Heart left ventricle (tissue), 16 donors: ENCODE data around the gene C6orf163. TPM values are rescaled to one million over a fixed set of nuclear protein-coding genes. Genes with fewer than 3 reads are reported as not detected.
"Not testable (repeated sequence)": the region's sequence is repeated elsewhere in the genome, so short reads cannot be mapped to it uniquely, and the experiment has no call there.

Source experiments
- ATAC-seq, 4 donors: fragments of 200-7000 bp; cut with Tn5 transposase; one replicate each; pipeline ENCODE4 v1.9.1; 2020 to 2022; ENCODE audit warnings: moderate library complexity in 4 of 4, mild to moderate bottlenecking in 3 of 4, moderate number of reproducible peaks in 1 of 4
- DNase-seq, 5 donors: peaks; one replicate each; pipeline ENCODE4 v3.0.0-alpha.2; 2020
- H3K27ac ChIP-seq, 12 donors: fragments of 200-600 bp; sonication (generic) in 4 of 12; one replicate each; pipeline versions ENCODE4 v1.5.0 to v1.8.0; 2016 to 2022; ENCODE audit warnings: mild to moderate bottlenecking in 2 of 12
- H3K27me3 ChIP-seq, 9 donors: fragments of 200-600 bp; sonication (generic) in 2 of 9; one replicate each; pipeline versions ENCODE4 v1.5.1 to v1.8.0; 2016 to 2022; ENCODE audit warnings: mild to moderate bottlenecking in 3 of 9
- H3K36me3 ChIP-seq, 9 donors: fragments of 200-600 bp; sonication (generic) in 2 of 9; one replicate each; pipeline versions ENCODE4 v1.5.0 to v1.8.0; 2018 to 2022; ENCODE audit warnings: mild to moderate bottlenecking in 2 of 9
- H3K4me1 ChIP-seq, 12 donors: fragments of 200-600 bp; sonication (generic) in 4 of 12; one replicate each; pipeline versions ENCODE4 v1.5.0 to v1.8.0; 2016 to 2022; ENCODE audit warnings: mild to moderate bottlenecking in 3 of 12
- H3K4me3 ChIP-seq, 12 donors: fragments of 200-600 bp; sonication (generic) in 4 of 12; one replicate each; pipeline versions ENCODE4 v1.5.0 to v1.8.0; 2017 to 2022; ENCODE audit warnings: mild to moderate bottlenecking in 9 of 12, moderate library complexity in 4 of 12
- H3K9me3 ChIP-seq, 12 donors: fragments of 200-600 bp; sonication (generic) in 4 of 12; one replicate each; pipeline versions ENCODE4 v1.5.0 to v1.8.0; 2016 to 2022; ENCODE audit warnings: mild to moderate bottlenecking in 1 of 12
- CTCF ChIP-seq, 12 donors: fragments of 200-600 bp; sonication (generic) in 4 of 12; IDR thresholded peaks; one replicate each; pipeline versions ENCODE4 v1.5.0 to v1.8.0; 2018 to 2022; ENCODE audit warnings: antibody characterized with exemption in 12 of 12, mild to moderate bottlenecking in 5 of 12
- POLR2A ChIP-seq, 2 donors: fragments of 450-650 bp; IDR thresholded peaks; one replicate each; pipeline ENCODE4 v1.6.1; 2017; ENCODE audit warnings: antibody characterized with exemption in 2 of 2, mild to moderate bottlenecking in 2 of 2, moderate library complexity in 2 of 2
- WGBS, 4 donors: extraction: QIAGEN DNeasy Blood & Tissue Kit in 2 of 4; methylation state at CpG; one replicate each; pipeline versions ENCODE4 v1.1.5 to v1.1.7; 2013 to 2018; 5-methylcytosine and 5-hydroxymethylcytosine counted together
- intact Hi-C, 10 donors: fragments of 100-400 bp; cut with DNase I; formaldehyde crosslinking; loops; one replicate each; pipeline versions ENCODE4 v1.11.1 to v1.14.2; 2022
- long read RNA-seq, 3 donors: library from polyadenylated mRNA; unstranded; transcript quantifications; one replicate each; pipeline ENCODE4 v2.0.0, GENCODE V29; 2020 to 2021
- polyA plus RNA-seq, 2 donors: library from polyadenylated mRNA; stranded (reverse); fragments of 200-250 nt; gene quantifications; one replicate each; pipeline ENCODE4 v1.2.3, GENCODE V29; 2013
- total RNA-seq, 9 donors: library from RNA; depleted of rRNA in 2 of 9; stranded (reverse); fragments of >200 nt in 2 of 9; fragmentation: NEBNext Ultra II Directional in 3 of 9; extraction: Animal tissue kit (Norgen Biotek cat#: 25700) in 3 of 9; gene quantifications; one replicate each; pipeline versions ENCODE4 v1.1.0 to v1.2.4, GENCODE V29; 2016 to 2023
- donor health status: ischemic (EF 13 %, LVEDD 7.1; RV severe dilation, severe dysfunction).
- donor health status: healthy with polysubstance abuse.
- donor health status: DM: no; HTN: yes; CAD: no.
- donor health status: DM: no; HTN: no; CAD: no.
- donor health status: ischemic (EF 25% LVEDD 6.9; RV normal size, moderate dysfunction).
- donor health status: ischemic (EF 25% LVEDD 5.7; RV mildly dilated, moderate dysfunction).
- donor health status: healthy.
- donor health status: DM: yes; HTN: yes; CAD: no.
- donor health status: ischemic (EF 35%, LVEDD 5.7; RV mildly dilated, moderate dysfunction).
- donor health status: nonischemic (EF 11% LVEDD 7.7; RV severe dilation, severe dysfunction).
- donor health status: DM: yes; HTN: yes; CAD: no.
- donor health status: PGD.
- donor health status: ischemic (EF 29% LVEDD 5.4; RV normal size, mild dysfunction).
- donor health status: nonischemic (EF 23%, LVEDD 6.1; RV moderate dilation, normal function).

Gene C6orf163
- total RNA-seq, result 1 to 10 TPM in 7 of 9 donors, under 1 TPM in 2; 0.67 to 3.8 (median 1.7) TPM
- polyA plus RNA-seq, result 1 to 10 TPM in 1 of 2 donors, under 1 TPM in 1; 0.50 to 2.5 TPM
- long read RNA-seq, donor 1, result 0 reads
- long read RNA-seq, donor 2, result 0 reads
- long read RNA-seq, donor 3, result 0 reads

GRCh38 chr6:87344731-87345130 lies at the start of gene C6orf163:
Gene C6orf163, plus strand, starts transcription at chr6:87344813. Its CDS starts 287 bp downstream, at chr6:87345100.
- intact Hi-C loops, result no loop called here
- ATAC-seq, result no peak
- no peaks in the 10 kb centered on the region for H3K4me1 ChIP-seq
- H3K27ac ChIP-seq, result no peak within 1 kb of the TSS
- no peaks in the 10 kb centered on the region for H3K27me3 ChIP-seq
- no peak for DNase-seq
- H3K4me3 ChIP-seq, result no peak within 1 kb of the TSS
- no peaks in the 10 kb centered on the region for H3K9me3 ChIP-seq
- TF ChIP-seq CTCF (IDR thresholded peaks at IDR 0.05) (no peak), POLR2A (IDR thresholded peaks at IDR 0.05) (no peak)
- H3K36me3 ChIP-seq, result peaks cover 0 to 13% (median 5%) of the 10 kb centered on the region in 9 donors
- WGBS, 4 donors, result 85 to 87% (median 87%) methylated on average over 2 of the region's 2 CpGs

- 66 to 76% (median 70%) methylated on average over 1 of the region's 1 CpG for WGBS, 4 donors
- Histone ChIP-seq H3K4me1 (no peaks in the 10 kb centered on the region), H3K27me3 (peaks cover 0 to 5% (median 0%) of the 10 kb centered on the region in 9 donors), H3K27ac (no peak overlapping the region), H3K36me3 (no peaks in the 10 kb centered on the region), H3K9me3 (no peaks in the 10 kb centered on the region), H3K4me3 (no peak overlapping the region)
- intact Hi-C loops, result no loop called here
- DNase-seq (no peak), ATAC-seq (no peak)
- TF ChIP-seq CTCF (IDR thresholded peaks at IDR 0.05) (no peak), POLR2A (IDR thresholded peaks at IDR 0.05) (no peak)
These were observed 47.5 kb upstream of the C6orf163 start for GRCh38 chr6:87297119-87297518.

GRCh38 chr6:87301277-87301676 lies 43.3 kb upstream of the C6orf163 start:
- H3K27ac ChIP-seq, H3K27me3 ChIP-seq, DNase-seq, ATAC-seq, H3K4me1 ChIP-seq, intact Hi-C loops, H3K9me3 ChIP-seq, H3K4me3 ChIP-seq, H3K36me3 ChIP-seq: not testable (repeated sequence)
- 73 to 84% (median 79%) methylated on average over 8 to 9 of the region's 9 CpGs for WGBS, 4 donors

- H3K36me3 ChIP-seq, result no peaks in the 10 kb centered on the region
- DNase-seq, result no peak
- H3K9me3 ChIP-seq, result peaks cover 0 to 10% (median 0%) of the 10 kb centered on the region in 12 donors
- no peak for TF ChIP-seq CTCF (IDR thresholded peaks at IDR 0.05)
- TF ChIP-seq POLR2A (IDR thresholded peaks at IDR 0.05), result no peak
- ATAC-seq, result no peak
- H3K4me1 ChIP-seq, result no peaks in the 10 kb centered on the region
- H3K4me3 ChIP-seq, result no peak overlapping the region
- no peak overlapping the region for H3K27ac ChIP-seq
- 58 to 73% (median 68%) methylated on average over 4 of the region's 4 CpGs for WGBS, 4 donors
- intact Hi-C loops, result no loop called here
- H3K27me3 ChIP-seq, result peaks cover 0 to 2% (median 0%) of the 10 kb centered on the region in 9 donors
These were observed 35.6 kb upstream of the C6orf163 start for GRCh38 chr6:87308970-87309369.

- 0 to 11% (median 4%) methylated on average over 1 of the region's 1 CpG for WGBS, 4 donors
- peaks cover 0 to 8% (median 0%) of the 10 kb centered on the region in 9 donors for H3K27me3 ChIP-seq
- TF ChIP-seq CTCF (IDR thresholded peaks at IDR 0.05) (no peak), POLR2A (IDR thresholded peaks at IDR 0.05) (no peak)
- no peak overlapping the region for H3K4me3 ChIP-seq
- H3K27ac ChIP-seq, result no peak overlapping the region
- no peaks in the 10 kb centered on the region for H3K36me3 ChIP-seq
- no peaks in the 10 kb centered on the region for H3K9me3 ChIP-seq
- ATAC-seq (no peak), DNase-seq (no peak)
- H3K4me1 ChIP-seq, result no peaks in the 10 kb centered on the region
- intact Hi-C loops, result no loop called here
These were observed 31.8 kb upstream of the C6orf163 start for GRCh38 chr6:87312860-87313259.
